GM18870 (cell line): Measurements from ENCODE around the gene LCAT.
A peak's percentile ranks its signal among the peaks of the same experiment; 100 is the strongest.
"Not testable (repeated sequence)": the region's sequence is repeated elsewhere in the genome, so short reads cannot be mapped to it uniquely, and the experiment has no call there.

ENCODE experiments used
- ATAC-seq: cut with Tn5 transposase; IDR thresholded peaks from one replicate; pipeline ENCODE4 v1.9.1; 2021; ENCODE audit warnings: moderate library complexity; ENCODE audit not compliant: unreplicated experiment

LCAT gene

GRCh38 chr16:67948015-67948414 lies 4.1 kb upstream of the LCAT start:
- no peak for ATAC-seq

GRCh38 chr16:67946966-67947558 lies 3.1 kb upstream of the LCAT start:
- ATAC-seq: no peak

GRCh38 chr16:67946128-67946569 lies 2.2 kb upstream of the LCAT start:
- no peak for ATAC-seq

- ATAC-seq: no peak
Observed at GRCh38 chr16:67945392-67945933, 1.5 kb upstream of the LCAT start.

- ATAC-seq: no peak
Observed at GRCh38 chr16:67944690-67945391, 921 bp upstream of the LCAT start.

- no peak for ATAC-seq
Observed at GRCh38 chr16:67943256-67943618, 683 bp downstream of the LCAT start.

GRCh38 chr16:67942510-67943255 lies 1.2 kb downstream of the LCAT start:
- ATAC-seq: no peak

- no peak for ATAC-seq
Observed at GRCh38 chr16:67942200-67942509, 1.8 kb downstream of the LCAT start.

GRCh38 chr16:67941469-67942199 lies 2.3 kb downstream of the LCAT start:
- no peak for ATAC-seq

- ATAC-seq: no peak
Observed at GRCh38 chr16:67940446-67941089, 3.4 kb downstream of the LCAT start.

- ATAC-seq: no peak
Observed at GRCh38 chr16:67939507-67940445, 4.1 kb downstream of the LCAT start.

- ATAC-seq: not testable (repeated sequence)
Observed at GRCh38 chr16:67937713-67938112, 6.2 kb downstream of the LCAT start.

- peak; percentile 44 for ATAC-seq
Observed at GRCh38 chr16:67936880-67937605, 6.9 kb downstream of the LCAT start.

GRCh38 chr16:67936124-67936879 lies 7.6 kb downstream of the LCAT start, which contains the start of gene PSMB10:
Gene PSMB10 (minus strand): TSS chr16:67936850. CDS start chr16:67936749, 101 bp downstream.
- ATAC-seq: no peak

- ATAC-seq: peak; percentile 89
Observed at GRCh38 chr16:67935402-67936123, 8.4 kb downstream of the LCAT start.

GRCh38 chr16:67935101-67935401 lies 8.9 kb downstream of the LCAT start:
- no peak for ATAC-seq

- no peak for ATAC-seq
Observed at GRCh38 chr16:67934306-67935100, 9.4 kb downstream of the LCAT start.
